Stomach (tissue), 4 donors: ENCODE results near the gene RPRD1A.

Experiments used
- CTCF ChIP-seq, 7 experiments: fragments of 450-650 bp in 4 of 7; fragments of 200-600 bp in 3 of 7; sonication (generic) in 3 of 7; IDR thresholded peaks; one replicate each; pipeline ENCODE4 v1.5.1; 2016 to 2019; ENCODE audit warnings: antibody characterized with exemption in 7 of 7, control low read depth in 2 of 7, mild to moderate bottlenecking in 1 of 7
- EP300 ChIP-seq: sonication (generic); formaldehyde crosslinking; IDR thresholded peaks from one replicate; pipeline ENCODE4 v1.6.1; 2017; ENCODE audit warnings: antibody characterized with exemption
- POLR2A ChIP-seq, 4 donors: fragments of 450-650 bp; IDR thresholded peaks; one replicate each; pipeline ENCODE4 v1.6.1; 2016; ENCODE audit warnings: antibody characterized with exemption in 4 of 4, control low read depth in 2 of 4, mild to moderate bottlenecking in 1 of 4, moderate library complexity in 1 of 4
- POLR2AphosphoS5 ChIP-seq, 3 donors: sonication (generic); formaldehyde crosslinking; IDR thresholded peaks; one replicate each; pipeline ENCODE4 v1.6.1; 2016; ENCODE audit warnings: antibody characterized with exemption in 3 of 3

- TF ChIP-seq POLR2AphosphoS5 (IDR thresholded peaks at IDR 0.05): no peak
- no peak for TF ChIP-seq CTCF (IDR thresholded peaks at IDR 0.05)
- TF ChIP-seq POLR2A (IDR thresholded peaks at IDR 0.05): no peak
- TF ChIP-seq EP300: no peak
Measured at GRCh38 chr18:36104749-36105148, 37.4 kb upstream of the RPRD1A start.
